HG03175 (cell line): ENCODE measurements around the gene PSMD2.
"Not testable (repeated sequence)": the region's sequence is repeated elsewhere in the genome, so short reads cannot be mapped to it uniquely, and the experiment has no call there.

Experiments used
- ATAC-seq: cut with Tn5 transposase; IDR thresholded peaks from one replicate; pipeline ENCODE4 v1.9.1; 2021; ENCODE audit warnings: mild to moderate bottlenecking, moderate library complexity; ENCODE audit not compliant: unreplicated experiment

Gene PSMD2

DNA sequence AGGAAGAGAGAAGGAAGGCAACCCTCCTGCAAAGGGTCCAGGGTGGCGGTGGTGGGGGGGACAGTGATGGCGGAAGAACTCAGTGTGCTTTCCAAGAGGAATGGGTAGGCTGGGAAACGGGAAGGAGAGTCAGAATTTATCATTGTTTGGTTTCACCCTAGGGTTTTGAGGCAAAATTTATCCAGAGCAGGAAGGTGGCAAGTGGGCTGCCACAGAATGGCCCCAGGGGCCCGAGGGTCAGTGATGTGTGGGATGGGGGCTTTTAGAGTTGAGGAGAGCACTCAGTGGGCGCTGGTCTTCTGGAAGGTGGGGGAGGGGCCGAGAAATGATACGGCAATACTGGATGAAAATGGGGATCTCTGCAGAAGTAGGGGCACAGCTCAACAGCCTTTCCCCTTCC is 38.9 kb downstream of the PSMD2 start:
- ATAC-seq: no peak

DNA sequence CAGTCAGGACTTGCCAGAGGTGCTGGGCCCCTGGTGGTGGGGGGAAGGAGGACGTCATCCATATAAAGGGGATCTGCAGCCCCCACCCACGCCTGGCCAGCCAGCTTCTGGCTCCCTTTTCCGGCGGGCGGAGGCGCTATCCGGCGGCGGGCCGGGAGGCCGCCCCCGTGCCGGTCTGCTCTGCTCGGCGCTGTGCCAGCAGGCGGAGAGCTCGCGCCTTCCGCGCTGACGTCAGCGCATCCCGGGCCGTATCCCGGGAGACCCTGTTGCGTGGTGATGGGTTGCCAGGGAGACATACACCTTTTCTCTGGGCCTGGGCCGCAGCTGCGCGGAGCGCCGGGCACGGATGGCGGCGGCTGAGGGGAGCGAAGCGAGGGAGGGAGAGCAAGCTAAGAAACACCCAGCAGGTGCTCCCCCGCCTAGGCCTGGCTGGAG is 39.5 kb downstream of the PSMD2 start:
- no peak for ATAC-seq

DNA sequence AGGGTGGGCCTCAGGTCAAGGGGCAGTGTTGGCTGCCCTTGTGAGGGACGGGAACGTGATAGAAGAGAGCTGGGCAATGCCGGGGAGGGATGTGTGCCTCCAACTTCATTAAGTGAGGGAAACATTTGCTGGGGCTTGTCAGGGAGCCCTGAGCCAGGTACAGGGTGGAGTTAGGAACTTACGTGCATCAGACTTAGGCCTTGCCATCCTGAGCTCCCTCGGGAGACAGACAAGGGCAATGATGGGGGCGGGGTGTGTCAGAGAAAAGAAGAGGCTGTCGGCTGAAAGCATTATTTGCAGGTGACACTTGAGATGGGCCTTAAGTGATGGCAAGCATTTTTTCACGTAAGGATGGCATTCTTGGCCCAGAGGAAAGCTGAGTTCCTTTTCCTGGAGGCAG is 40.0 kb downstream of the PSMD2 start:
- ATAC-seq: no peak

DNA sequence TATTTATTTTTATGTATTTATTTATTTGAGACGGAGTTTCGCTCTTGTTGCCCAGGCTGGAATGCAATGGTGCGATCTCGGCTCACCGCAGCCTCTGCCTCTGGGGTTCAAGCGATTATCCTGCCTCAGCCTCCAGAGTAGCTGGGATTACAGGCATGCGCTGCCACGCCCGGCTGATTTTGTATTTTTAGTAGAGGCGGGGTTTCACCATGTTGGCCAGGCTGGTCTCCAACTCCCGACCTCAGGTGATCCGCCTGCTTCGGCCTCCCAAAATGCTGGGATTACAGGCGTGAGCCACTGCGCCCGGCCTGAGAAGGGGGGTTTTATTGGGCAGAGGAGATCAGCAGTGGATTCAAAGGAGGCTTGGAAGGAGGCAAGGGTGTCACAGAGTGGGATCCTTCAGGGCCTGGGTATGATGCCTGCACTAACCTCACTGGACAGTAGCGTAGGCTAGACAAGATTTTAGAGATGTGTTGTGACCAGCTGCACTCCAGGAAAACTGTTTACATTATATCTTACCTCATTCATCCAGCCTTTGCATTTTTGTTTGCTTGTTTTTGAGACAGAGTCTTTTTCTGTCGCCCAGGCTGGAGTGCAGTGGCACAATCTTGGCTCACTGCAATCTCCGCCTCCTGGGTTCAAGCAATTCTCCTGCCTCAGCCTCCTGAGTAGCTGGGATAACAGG is 40.6 kb downstream of the PSMD2 start:
- ATAC-seq: not testable (repeated sequence)

DNA sequence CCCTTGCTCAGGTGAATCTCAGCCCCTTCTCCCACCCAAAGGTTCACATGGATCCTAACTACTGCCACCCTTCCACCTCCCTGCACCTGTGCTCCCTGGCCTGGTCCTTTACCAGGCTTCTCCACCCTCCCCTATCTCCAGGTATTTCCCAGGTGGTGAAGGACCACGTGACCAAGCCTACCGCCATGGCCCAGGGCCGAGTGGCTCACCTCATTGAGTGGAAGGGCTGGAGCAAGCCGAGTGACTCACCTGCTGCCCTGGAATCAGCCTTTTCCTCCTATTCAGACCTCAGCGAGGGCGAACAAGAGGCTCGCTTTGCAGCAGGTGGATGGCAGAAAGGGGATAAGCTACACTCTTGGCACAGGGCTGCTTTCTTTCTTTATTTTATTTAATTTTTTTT is 42.9 kb downstream of the PSMD2 start:
- no peak for ATAC-seq

- ATAC-seq: no peak
These were observed 44.3 kb downstream of the PSMD2 start for GRCh38 chr3:184343200-184343876.

GRCh38 chr3:184344579-184345316 is 45.7 kb downstream of the PSMD2 start:
- ATAC-seq: no peak

- ATAC-seq: peak; percentile 55
These were observed 46.5 kb downstream of the PSMD2 start for GRCh38 chr3:184345317-184346144.

GRCh38 chr3:184346480-184347190 is 47.6 kb downstream of the PSMD2 start:
- no peak for ATAC-seq

- no peak for ATAC-seq
These were observed 48.4 kb downstream of the PSMD2 start for GRCh38 chr3:184347321-184348056.

- ATAC-seq: no peak
These were observed 49.0 kb downstream of the PSMD2 start for GRCh38 chr3:184348057-184348382.

DNA sequence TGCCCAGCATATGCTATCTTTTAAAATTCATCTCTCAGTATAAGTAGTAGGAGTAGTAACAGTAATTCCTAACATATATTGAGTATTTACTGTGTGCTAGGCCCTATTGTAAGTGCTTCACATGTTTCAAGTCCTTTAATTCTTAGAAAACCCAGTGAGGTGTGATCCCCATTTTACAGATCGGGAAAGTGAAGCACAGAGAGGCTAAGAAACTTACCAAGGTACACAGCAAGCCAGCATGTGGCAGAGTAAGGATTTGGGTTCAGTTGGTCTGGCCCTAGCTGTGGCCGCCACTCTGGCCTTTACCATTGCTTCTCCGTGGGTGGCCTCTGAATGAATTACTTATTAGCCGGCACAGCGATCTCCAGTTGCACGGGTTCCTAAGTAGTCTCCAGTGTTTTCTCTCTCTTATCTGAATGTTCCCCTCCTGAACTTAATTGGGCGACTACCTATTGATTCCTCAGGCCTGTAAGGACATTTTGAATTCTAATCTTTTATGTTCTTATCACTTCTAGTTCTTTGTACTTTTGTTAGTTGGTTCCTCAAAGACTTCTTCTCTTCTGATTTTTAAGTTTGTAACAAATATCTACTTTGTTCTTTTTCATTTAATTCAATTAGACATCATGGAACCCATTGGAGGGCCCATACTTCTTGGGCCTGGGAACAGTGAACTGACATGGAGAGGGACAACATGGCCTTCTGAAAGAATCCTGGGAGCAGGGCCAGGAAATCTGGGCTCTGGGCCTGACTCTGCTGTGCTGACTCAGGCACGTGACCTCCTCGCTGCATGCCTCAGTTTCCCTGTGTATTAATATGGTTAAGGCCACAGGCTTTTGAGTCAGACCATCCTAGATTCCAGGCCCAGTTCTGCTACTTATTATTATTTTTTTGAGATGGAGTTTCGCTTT is 50.8 kb downstream of the PSMD2 start:
- ATAC-seq: no peak

DNA sequence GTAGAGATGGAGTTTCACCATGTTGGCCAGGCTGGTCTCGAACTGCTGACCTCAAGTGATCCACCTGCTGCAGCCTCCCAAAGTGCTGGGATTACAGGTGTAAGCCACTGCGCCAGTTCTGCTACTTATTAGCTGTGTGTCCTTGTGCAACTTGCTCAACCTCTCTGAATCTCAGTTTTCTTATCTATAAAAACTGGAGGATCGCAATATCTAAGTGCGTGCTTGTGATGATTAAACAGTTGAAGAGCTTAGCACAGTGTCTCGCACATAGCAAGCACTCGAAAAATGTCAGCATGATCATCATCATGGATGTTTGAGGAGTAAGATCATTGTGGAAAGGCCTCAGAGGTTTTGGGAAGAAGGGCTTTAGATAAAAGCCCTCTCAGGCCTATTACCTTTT is 51.6 kb downstream of the PSMD2 start:
- no peak for ATAC-seq

DNA sequence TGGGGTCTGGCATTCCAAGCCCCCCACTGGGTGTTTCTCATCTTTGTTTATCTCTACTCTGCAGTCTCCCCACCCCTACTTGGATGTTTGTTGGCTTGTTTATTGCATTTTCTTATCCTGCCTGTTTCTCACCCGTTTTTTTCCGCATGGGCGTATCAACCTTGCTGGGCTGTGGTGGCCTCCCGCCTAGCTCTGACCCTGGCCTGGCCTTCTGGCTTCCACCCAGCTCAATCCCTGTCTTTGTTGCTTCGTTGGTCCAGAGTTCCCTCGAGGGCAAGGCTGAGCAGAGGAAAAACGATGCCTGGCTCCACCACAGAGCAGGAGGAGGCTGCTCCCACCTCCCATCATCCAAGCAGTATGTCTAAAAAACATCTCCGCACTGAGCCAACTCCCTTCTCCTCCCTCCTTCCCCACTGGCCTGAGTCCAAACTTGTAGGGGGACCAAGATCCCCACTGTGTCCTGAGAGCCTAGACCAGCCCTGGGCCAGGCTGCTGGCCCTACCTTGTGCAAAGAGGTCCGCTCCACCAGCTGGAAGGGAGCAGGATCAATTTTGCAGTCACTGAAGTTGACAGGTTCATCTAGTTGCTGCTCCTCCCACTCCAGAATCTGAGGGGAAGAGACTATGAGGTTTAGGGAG is 52.6 kb downstream of the PSMD2 start:
- no peak for ATAC-seq

DNA sequence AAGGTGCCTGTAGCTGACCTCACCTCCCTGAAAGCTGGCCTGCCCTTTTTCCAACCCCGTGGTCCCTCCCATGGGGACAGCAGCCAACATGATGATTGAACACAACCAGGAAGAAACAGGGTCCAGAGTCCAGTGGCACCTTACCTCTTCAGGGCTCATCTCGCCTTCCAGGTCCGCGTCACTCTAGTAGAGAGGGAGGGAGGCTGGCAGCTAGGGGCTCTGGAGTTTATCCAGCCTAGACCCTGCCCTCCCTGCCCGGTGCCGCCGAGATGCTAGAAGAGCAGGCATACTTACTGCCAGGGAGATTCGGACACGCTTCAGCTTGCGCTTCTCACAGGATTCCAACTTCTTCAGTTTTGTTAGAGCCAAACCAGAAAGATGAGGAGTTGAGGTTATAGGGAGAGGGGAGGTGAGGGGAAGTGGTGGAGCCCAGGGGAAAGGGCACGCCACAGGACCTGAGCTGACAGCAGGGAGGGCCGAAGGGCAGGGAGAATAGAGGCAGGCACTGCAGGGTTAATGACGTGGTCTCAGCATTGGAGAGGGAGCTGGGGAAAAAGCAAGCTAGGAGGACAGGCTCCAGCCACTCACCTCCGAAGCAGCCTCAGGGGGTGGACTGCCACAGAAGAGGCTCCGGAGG is 53.2 kb downstream of the PSMD2 start:
- ATAC-seq: no peak

GRCh38 chr3:184352897-184353545 is 54.0 kb downstream of the PSMD2 start:
- ATAC-seq: no peak

DNA sequence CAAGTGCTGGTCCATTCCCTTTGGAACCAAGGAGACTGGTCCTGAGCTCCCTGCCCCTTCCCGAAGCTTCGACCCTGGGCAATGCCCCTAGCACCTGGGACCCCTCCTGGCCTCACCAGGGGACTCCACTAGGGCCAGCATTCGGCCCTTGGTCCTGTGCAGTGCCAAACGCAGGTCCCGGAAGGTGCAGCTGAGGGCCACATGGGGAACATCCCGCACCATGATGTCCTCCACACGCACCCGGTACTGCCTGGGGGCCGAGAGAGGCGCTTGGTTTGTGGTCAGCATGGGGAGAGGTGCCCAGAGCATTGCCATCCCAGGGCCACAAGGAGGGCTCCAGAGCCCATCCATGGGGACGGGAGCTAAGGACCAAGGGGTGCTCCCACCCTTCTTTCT is 54.5 kb downstream of the PSMD2 start:
- ATAC-seq: no peak
